Activated gamma-delta T cell treated with Interleukin-2 at 50 U/mL for 16 hours (primary cell): ENCODE data around the gene PRRT4.

Experiments used
- DNase-seq: peaks from one replicate; pipeline ENCODE4 v3.0.0-alpha.2; 2020

Gene PRRT4

DNA sequence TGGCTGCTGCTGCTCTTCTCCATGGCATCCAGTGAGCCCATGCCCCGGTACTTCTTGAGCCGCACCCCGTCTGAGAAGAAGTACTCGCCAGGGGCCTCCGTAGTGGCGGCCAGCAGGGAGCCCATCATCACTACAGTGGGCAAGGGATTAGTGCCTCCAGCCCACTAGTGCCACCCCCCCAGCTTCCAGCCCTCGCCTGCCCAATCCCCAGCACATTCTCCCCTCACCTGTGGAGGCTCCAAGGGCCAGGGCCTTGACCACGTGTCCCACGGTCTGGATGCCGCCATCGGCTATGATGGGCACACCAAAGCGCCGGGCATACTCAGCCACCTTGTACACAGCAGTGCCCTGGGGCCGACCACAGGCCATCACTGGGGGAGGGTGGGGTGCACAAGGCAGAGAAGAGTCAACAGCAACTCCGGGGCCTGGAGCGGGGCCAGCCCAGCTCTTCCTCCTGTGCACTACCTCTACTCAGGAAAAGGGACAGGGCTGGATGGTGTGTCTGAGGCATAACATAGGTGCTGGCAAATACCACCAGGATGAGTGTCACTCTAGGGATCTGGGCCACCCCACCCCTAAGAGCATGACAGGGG, 33.5 kb upstream of the PRRT4 start:
- no peak for DNase-seq

DNA sequence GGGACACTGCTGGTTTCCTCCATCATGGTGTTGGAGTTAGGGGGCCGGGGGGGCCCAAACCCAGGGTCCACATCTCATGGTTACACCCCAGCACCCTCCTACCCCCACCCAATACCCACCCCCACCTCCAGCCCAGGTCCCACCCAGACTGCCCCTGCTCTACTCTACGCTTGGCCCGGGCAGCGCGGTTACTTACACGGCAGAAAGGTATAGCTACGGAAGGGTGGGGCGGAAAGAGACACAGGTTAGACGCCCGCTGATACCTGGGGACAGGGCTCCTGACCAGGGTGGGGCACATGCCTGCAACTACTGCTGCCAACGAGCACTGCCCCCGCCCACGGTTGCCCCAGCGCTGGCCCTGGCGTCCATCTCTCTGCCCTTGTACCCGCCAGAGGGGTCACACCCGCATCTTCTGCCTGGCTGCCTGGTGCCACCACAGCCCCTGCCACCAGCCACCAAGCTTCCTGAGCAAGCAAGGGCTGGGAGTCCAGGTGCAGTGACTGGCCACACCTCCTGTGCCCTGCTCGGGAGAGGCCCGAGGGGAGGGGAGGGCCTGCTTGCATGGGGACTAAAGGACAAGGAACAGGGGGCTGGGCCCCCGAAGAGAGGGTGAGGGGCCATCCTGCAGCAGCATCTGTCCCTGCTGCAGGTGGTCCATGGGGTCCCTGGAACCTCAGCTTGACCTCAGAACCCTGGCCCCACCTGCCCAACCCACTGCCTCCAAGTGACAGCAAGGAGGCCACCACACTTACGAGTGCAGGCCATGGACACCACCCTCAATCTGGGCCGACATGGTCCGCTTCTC, 32.2 kb upstream of the PRRT4 start:
- no peak for DNase-seq

DNA sequence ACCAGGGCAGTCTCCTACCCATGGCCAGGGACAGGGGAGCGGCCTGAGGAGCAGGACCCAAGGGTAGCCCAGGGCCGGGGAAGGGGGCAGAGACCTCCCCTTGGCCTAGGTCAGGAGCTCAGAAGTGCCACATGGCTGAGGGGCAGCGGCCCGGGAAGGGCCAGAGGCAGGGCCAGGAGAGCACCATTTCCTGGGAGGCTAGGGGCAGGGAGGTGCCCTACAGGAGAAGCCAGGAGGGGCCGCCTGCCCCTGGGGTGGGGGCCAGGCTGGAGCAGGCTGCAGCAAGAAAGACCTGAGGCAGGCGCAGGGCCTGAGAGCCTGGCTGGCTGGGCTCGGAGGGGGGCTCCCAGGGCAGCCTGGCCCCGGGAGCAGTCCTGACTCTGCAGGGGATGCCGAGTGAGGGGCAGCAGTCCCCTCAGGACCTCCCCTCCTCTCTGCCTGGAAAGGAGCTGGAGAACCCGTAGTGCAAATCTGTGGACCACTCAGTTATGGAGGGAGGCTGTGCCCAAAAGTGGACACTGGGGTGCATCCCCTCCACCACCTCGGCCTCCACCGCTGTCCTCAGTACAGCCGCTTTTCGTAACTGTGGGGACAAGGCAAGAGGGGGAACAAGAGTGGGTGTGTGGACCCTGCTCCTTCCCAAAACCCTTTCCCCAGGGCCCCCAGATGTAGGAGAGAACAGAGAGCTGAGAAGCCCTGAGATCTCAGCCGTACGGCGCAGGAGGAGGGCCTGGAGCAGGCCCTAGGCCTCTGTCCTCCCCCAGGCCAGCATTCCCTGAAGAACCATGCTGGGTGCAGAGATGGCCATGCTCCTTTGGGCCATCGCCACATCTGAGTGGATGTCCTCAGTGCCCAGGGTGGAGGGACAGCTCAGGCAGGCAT, 31.2 kb upstream of the PRRT4 start:
- DNase-seq: no peak

DNA sequence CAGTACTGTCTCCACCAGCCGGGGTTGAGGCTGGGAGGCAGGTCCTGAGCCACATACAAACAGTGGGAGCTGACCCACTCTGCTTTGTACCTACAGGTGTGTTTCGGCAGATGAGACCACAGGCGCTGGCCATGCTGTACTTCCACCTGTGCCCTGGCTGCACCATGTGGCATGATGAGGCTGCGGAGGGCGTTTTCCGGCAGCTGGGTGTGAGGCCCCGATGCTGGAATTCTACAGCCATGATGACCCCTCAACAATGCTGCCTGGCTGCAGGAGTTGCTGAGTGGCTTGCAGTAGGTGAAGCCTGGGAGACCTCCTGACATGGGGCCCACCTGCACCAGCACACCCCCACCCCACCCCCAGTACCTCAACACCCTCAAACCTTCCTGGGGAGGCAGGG, 30.3 kb upstream of the PRRT4 start:
- no peak for DNase-seq

DNA sequence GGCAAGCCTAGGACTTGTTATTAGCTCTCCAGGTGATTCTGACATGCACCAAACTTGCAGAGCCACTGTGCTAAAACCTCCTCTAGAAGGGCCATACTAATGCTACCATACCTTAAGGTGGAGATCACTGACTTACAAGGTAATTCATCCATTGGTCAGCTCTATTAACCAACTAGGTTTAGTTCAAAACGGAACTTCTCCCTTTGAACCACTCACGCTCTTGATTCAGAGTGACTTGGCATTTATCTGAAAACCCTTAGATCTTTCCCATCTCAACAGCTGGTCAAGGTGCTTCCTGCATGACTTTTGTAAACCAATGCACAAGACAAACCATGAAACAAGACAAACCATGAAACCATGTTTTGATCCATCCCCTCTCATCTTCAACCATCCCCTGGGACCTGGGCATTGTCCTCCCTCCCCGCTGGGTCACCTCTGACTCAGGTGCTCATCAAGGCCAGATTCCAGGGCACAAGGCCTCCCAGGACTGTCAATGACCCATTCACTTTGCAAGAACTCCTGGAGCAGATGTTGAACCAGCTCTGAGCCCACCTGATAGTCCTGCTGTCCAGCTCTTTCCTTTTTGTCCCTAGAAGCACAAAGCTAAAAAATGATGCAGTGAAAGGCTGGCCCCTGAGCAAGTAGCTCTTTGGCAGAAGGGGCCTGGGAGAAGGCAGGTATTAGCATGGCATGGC, 29.5 kb upstream of the PRRT4 start:
- DNase-seq: no peak

DNA sequence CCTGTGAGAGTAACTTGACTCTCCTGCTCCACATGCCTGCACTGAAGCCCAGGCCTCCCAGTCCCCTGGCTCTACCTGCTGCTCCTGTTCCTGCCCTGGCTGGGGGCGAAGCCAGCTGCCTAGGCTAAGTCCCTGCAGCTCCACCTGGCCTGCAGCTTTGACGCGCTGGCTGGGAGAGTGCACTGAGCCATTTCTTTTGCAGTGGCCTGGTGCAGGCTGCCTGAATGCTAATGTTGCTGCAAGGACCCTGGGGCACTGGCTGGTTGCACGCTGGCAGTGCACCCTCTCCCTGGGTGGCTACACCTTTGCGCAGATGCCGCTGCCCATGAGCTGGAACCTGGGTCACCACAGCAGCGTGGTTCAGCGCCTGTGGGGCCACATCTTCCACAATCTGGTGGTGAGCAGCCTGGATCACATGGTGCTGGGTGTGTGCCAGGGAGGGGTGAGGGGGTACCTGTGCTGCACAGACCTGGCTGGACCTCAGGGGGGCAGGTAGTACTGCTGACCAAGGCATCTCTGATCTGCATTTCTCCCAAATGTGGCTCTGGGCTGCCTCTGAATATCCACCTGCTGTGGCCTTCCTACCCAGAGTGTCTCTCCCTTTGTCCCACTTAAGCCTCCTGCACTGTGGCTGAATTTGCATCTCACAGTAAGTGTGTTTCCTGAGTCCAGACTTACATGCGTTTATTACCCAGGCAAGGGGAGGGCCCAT, 28.3 kb upstream of the PRRT4 start:
- DNase-seq: no peak

DNA sequence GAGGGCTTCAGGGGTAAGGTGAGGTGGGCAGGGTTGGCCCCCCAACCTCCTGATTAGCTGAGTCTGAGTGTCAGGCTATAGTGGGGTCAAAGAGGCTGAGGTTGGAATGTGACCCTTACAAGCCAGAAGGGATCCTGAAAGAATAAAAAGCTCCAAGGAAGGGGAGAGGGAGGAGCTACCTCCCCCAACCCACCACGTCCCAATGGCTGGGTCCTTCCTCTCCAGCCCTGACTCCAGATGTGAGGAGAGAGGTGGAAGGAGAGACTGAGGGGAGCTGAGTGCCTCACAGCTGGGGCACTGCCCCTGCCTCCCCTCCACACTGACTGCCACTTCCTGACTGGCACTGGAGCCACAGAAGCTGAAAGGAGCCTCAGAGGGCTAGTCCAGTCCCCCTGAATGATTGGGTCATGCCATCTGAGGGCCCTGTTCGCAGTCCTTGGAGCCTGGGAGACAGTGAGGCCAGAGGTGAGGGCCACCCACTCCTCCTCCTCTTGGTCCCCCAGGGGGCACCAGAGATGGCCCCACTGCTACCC, 27.7 kb upstream of the PRRT4 start:
- no peak for DNase-seq

DNA sequence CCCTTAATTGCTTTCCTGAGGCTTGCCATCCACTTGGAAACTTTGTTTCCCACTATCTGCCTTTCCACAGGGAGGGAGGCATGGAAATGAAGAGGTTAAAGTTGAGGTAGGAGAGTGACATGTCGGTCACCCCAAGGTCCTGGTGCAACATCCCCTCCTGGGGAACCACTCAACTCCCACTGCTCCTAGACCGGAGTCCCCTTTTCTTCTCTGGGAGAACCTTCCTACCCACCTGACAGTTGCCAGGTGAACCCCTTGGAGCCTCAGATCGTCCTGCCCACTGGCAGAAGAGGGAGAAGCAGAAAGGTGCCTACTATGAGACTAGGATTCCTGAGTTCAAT, 26.6 kb upstream of the PRRT4 start:
- no peak for DNase-seq

DNA sequence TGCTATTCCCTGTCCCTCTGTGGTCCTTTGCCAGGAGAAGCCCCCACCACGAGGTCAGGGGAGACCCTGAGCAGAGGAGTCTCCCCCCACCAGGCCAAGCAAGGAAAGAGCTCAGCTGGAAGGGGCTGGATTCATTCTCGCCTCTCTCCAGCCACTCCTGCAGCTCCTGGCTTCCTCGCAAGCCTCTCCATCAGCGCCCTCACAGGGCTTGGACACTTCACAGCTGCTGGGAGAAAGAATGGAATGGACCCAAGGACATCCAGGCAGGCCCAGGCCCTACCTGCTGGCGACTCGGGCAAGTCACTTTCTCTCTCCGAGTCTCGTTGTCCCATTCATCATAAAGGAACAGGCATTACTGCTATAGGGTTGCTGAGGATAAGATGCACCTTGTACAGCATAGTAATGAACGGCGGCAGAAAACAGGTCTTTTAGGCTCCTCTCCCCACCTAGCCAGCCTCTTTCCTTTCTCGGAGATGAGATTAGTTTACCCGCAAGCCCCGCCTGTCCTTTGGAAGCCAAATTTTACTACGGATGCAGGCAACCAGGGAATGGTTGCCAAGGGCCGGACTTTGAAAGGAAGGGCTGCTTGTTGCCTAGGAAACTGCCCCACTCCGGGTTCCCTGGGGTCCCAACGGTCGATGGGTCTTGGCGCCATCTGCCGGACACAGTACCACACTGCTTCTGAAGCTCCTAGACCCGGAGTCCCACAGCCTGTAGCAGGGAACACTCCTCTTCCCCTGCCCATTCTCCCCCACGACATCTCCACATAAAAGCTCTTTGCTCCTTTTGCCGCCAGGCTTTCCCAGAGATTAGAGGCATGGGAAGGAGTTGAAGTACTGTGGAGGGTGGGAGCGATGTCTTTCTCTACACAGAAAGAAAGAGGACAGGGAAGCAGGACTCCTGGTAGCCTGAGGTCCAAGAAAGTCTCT, 26.0 kb upstream of the PRRT4 start:
- peak; percentile 66 for DNase-seq

DNA sequence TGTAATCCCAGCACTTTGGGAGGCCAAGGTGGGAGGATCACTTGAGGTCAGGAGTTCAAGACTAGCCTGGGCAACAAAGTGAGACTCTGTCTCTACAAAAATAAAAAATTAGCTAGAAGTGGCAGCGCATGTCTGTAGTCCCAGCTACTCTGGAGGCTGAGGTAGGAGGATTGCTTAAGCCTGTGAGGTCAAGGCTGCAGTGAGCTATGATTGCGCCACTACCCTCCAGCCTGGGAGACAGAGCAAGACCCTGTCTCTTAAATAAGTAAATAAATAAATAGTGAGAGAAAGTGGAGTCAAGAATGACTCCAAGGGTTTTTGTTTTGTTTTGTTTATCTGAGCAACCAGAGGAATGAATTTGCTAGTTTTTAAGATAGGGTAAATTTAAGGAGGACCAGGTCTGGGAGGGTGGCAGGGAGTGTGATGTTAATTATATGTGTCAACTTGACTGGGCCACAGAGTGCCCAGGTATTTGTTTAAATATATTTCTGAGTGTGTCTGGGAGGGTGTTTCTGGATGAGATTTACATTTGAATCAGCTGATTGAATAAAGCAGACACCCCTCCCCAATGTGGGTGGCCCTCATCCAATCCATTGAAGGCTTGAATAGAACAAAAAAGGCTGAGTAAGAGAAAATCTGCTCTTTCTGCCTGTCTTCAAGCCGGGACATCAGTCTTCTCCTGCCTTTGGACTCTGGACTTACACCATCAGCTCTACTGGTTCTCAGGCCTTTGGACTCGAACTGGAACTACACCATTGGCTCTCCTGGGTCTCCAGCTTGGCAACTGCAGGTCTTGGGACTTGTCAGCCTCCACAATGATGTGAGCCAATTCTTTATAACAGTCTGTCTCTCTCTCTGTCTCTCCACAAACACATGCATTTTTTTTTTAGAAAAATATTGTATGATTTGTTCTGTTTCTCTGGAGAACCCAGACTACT, 24.8 kb upstream of the PRRT4 start:
- no peak for DNase-seq

DNA sequence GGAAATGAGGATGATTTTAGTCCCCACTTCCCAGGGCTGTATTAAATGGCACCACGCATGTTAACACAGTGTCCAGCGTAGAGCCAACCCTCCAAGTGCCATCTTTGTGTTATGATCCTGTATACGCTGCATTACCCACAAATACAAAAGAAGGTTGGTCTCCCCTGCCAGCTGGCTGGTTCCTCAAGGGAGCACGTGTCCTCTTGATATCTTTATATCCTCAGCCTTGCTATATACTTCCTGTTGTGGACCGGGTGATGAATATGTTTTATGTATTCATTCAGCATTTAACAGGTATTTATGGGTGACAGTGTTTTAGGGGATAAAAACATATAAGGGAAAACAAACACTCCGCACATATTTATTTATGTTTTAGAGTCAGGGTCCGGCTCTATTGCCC, 23.2 kb upstream of the PRRT4 start:
- no peak for DNase-seq

DNA sequence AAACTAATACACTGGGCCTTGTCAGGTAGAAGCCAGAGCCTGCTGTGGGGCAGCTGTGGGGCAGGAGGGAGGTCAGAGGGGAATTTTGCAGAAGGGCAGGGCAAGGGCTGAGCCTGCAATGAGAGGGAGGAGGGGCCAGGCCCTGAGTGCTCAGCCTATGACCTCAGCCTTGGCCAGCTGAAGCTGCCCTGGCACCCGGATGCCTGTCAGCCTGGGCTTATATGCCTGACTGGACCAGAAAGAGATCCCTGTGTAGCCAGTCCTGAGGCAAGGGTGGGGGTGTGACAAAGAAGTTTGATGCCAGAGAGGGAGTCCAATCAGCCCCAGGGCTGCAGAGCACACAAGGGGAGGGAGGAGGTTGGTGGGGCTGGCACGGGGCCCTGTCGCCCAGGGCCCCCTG, 22.3 kb upstream of the PRRT4 start:
- no peak for DNase-seq

DNA sequence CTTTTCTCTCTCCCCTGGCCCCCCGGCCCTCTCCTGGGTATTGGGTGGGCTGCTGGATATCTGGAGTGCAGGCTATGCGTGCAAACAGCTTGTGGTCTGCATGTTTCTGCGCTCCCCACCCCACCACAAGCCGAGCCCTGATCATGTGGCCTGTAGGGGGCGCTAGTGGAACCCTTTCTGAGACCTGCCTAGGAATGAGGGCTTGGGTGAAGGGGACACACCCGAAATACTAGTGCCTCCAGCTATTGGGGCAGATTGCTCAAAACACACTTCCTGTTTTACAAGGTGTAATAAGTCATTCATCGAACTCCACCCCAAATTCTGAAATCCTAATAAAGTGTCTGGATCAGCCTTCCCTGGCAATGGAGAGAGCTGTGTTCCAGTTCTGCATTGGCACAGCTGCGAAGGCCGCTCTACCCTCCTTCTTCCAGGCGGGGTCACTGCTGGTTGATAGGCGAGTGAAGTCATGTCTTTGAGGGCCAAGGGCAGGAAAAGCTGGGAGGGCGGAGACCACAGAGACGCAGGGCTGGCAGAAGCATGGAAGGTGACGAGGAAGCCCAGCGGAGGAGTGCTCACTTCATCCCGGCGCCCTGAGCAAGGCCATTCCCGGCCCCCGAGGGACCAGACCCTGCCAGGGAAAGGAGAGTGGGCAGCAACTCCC, 19.8 kb upstream of the PRRT4 start:
- no peak for DNase-seq

DNA sequence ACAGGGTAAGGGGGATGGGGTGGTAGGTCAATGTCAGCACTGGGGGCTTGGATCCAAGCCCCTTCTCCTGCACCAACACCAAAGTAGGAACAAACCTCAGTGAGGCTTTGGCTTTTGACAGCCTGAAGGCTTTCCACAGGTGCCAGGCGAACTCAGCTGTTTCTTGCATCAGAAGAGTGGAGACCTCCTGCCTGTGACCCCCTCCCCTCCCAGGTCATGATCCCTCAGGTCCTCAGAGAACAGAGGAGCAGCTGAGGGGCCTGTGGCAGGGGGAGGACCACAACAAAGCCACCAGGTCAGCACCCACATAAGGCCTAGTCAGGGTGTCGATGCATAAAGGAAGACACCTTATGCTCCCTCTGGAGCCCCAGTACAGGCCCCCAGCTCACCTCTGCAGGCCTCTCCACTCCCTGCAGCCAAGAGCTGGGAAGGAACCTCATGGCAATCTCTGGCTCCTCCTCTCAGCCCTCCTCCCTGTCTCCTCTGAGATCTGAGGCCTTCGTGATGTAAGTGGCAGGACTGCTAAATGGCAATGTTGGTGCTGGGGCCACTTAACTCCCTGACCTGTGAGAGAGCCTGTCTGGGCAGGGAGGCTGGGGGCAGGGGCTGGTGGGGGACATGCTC, 19.1 kb upstream of the PRRT4 start:
- DNase-seq: no peak

DNA sequence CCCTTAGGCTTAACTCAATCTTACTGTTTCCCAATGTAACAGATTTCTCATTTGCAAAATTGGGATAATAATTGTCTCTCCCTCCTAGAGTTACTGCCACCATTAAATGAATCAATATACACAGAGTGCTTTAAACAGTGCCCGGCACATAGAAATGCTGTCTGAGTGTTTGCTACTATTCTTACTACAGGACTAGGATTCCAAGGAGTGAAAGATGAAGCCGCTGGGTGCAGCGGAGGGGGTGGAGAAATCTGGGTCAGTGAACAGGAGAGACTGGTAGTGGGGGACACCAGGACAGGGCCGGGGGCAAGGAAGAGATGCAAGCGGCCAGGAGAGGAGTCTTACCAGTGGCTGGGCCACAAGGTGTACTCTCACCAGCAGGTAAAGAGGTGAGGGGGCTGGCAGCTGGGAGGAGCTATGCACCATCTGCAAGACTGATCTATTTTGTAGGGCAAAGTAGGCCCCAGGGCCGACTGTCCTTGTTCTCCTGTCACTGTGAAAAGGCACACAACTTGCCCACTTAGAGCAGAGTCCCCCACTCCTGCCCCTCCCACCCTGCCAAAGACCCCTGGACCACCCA, 18.5 kb upstream of the PRRT4 start:
- DNase-seq: no peak

DNA sequence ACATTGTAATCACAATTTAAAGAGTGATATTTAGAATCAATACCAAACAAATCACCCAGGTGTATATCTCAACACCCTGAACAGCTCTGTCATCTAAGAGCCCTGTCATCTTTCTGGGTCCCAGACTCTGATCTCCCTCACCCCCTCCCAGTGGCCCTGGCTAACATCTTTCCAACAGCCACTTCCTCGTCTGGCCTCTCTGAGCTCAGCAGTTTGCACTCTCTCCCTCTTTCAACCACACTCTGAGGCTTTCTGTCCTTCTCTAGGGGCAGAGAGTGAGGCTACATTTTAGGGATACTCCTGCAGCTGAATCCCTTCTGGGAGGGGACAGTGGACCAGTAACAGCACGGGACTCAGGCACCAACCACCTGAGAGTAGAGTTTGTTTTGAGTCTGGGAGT, 17.1 kb upstream of the PRRT4 start:
- no peak for DNase-seq

DNA sequence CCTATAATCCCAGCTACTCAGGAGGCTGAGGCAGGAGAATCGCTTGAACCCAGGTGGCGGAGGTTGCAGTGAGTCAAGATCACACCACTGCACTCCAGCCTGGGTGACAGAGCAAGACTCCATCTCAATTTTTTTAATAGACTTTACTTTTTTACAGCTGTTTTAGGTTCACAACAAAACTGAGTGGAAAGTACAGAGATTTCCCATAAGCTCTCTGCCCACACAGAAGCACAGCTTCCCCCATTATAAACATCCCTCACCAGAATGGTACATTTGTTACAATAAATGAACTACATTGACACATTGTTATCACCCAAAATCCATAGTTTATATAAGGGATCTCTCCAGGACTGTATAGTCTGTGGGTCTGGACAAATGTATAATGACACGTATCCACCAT, 14.6 kb upstream of the PRRT4 start:
- no peak for DNase-seq

DNA sequence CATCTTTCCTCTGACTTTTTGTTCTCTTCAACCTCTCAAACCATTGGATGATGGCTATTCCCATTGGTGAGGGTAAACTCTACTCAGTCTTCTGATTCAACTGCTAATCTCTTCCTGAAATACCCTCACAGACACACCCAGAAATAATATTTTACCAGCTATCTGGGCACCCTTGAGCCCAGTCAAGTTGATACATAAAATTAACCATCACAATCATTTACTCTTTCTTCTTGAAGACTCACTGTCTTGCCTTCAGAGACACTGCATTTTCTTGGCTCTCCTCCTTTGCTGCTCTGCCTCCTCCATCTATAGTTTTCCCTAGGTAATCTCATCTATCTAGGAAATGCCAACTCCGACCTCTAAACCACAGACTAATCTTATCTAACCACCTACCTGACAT, 12.6 kb upstream of the PRRT4 start:
- no peak for DNase-seq

DNA sequence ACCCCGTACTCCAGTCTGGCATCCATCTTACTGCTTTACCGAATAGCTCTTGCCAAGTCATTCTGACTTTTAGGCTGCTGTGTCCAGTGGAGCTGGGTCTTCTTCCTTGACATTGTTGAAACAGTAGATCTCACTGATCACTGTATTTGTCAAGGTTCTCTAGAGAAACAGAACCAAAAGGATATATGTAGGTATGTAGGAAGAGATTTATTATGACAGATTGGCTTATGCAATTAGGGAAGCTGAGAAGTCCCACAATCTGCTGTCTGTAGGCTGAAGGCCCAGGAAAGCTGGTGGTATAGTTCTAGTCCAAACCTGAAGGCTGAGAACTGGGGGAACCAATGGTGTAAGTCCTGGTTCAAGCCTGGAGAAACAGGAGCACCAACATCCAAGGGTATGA, 12.1 kb upstream of the PRRT4 start:
- no peak for DNase-seq
